DMS53 (cell line): ENCODE measurements around the gene ADAMTS14.

ENCODE experiments used
- DNase-seq: peaks from one replicate; lab custom pipeline; 2025; lab: John Stamatoyannopoulos, UW

ADAMTS14 gene

DNA sequence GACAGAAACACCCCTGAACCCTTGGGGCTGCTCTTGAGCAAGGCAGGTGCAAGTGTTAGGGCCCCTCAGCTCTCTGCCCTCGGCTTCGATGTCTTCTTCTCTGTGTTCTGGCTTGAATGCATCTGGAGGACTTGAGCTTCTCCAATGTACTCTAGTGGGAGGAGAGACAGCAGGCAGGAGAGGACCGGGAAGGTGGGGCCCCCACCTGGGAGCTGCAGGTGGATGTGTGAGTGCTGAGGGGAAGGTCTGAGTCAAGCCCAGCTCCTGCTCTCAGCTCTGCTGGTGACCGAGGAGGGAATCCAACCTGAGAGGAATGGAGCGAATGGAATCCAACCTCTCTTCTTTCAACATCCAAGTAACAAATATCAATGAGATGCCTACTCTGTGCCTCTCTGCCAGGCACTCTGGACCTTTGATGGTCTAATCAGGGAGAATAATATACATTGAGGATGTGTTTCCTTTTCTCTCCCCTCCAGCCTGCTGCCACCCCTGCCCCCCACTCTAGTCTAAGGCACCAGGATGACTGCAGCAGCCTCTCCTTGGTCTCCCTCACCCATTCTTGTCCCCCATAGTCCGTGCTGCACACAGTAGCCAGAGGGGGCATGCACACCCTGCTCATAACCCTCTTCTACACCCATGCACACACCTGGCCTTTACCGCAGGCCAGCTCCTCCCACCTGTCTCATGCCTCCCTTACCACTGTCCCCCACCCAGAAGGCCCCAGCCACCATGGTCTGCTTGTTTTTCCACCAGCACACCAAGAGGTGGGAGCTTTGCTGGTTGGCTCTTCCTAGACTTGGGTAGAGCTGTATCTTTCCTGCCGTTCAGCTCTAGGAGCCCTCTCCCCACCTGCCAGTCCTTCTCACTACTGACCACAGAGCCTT is 99.2 kb downstream of the ADAMTS14 start:
- no peak for DNase-seq

GRCh38 chr10:70772627-70773026 is 100.3 kb downstream of the ADAMTS14 start:
- no peak for DNase-seq

DNA sequence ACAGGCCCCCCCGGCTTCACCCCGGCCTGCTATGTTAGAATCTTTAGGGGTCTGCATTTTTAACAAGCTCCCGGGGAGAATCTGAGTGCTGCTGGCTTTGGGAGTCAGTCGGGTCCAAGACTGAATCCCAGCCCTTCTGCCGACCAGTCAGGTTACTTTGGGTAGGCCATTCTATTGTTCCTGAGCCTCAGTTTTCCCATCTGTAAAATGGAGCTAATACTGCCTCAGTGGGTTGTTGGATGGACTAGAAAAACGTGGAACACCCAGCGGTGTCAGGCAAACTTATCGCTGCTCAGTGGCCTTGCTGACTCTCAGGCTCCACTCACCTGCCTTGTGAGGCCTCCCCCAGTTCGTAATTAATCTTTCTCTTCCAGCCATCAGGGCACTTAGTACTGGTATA is 101.2 kb downstream of the ADAMTS14 start:
- no peak for DNase-seq

GRCh38 chr10:70773965-70774809 is 101.9 kb downstream of the ADAMTS14 start:
- DNase-seq, result no peak

GRCh38 chr10:70774810-70775678 is 102.7 kb downstream of the ADAMTS14 start:
- DNase-seq, result no peak

DNA sequence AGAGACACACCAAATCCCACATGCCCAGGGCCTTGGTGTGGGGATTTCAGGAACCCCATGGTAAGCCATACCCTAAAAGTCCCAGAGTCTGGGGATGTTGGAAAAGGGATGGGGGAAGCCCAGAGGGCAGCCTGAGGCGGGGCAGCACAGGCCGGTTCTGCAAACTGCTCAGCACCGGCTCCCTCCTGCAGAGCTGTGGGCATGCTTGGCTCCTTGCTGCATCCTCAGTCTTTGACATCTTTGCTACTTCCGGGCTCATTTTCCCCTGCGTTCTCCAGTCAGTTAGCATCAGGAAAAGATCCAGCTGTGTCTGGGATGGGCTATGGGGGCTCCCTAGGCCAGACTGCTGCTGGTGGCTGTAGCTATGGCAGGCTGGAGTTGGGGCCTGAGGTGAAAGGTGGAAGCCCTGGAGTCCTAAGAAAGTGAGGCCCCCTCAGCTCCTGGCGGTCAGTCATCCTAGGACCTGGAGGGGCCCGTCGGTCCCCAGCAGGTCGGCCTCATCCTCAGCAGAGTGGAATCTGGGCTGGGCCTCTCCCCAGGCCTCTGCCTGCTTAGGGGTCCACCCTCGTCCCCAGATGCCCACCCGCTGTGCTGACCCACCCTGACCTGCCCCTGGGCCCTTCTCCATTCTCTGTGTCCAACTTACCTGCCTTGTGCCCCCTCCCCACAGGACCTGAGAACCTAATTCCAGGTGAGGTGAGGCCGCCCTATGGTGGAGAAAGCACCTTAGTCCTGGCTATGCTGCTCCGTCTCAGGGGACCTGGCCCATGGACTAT is 103.6 kb downstream of the ADAMTS14 start:
- no peak for DNase-seq

DNA sequence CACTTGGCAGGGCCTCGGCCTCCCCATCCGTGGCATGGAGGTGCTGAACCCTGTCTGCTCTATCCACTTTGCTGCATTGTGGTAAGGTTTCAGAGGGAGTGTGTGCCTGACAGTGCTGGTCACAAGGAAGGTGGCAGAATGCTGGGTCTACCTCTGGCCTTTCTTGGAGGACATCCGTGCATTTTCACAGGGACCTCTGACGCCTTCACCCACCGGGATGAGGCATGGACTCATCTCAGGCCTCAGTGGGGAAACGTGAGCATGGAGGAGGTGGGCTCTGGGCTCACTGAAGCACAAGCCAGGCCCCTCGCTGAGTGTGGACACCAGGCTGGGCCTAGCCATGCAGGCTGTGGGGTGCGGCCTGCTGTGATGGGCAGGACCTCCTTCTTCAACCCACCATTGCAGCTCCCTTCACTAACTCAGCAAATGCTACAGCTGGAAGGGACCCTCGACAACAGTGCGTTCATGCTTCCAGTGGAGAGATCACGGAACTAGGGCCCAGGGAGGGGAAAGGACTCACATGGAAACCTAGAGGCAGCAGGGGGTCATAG is 104.2 kb downstream of the ADAMTS14 start:
- no peak for DNase-seq

GRCh38 chr10:70777063-70777875 is 105.0 kb downstream of the ADAMTS14 start:
- no peak for DNase-seq

- no peak for DNase-seq
These were observed 106.1 kb downstream of the ADAMTS14 start for GRCh38 chr10:70778267-70778924.

DNA sequence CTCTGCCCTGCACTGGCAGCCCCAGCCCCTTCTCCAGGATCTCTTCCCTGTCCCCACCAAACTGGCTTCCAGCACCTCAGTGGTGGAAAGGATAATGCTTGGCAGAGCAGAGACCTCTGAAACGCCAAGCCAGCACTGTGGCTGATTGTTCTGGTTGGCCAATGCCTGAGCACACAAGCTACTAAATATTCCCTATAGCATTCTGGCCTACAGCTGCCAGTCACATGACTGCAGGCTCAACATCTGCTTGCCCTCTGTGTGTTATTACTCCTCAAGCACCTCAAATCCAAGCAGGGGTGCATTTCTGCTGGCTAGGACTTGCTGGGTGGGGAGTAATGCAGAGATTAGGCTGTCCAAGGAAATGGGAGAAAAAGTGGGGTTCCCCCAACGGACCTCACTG is 106.8 kb downstream of the ADAMTS14 start:
- DNase-seq, result peak; percentile 12

- no peak for DNase-seq
These were observed 107.4 kb downstream of the ADAMTS14 start for GRCh38 chr10:70779511-70780369.

GRCh38 chr10:70780370-70780760 is 108.1 kb downstream of the ADAMTS14 start:
- no peak for DNase-seq

- no peak for DNase-seq
These were observed 108.5 kb downstream of the ADAMTS14 start for GRCh38 chr10:70780772-70781171.

- no peak for DNase-seq
These were observed 109.2 kb downstream of the ADAMTS14 start for GRCh38 chr10:70781461-70782051.

DNA sequence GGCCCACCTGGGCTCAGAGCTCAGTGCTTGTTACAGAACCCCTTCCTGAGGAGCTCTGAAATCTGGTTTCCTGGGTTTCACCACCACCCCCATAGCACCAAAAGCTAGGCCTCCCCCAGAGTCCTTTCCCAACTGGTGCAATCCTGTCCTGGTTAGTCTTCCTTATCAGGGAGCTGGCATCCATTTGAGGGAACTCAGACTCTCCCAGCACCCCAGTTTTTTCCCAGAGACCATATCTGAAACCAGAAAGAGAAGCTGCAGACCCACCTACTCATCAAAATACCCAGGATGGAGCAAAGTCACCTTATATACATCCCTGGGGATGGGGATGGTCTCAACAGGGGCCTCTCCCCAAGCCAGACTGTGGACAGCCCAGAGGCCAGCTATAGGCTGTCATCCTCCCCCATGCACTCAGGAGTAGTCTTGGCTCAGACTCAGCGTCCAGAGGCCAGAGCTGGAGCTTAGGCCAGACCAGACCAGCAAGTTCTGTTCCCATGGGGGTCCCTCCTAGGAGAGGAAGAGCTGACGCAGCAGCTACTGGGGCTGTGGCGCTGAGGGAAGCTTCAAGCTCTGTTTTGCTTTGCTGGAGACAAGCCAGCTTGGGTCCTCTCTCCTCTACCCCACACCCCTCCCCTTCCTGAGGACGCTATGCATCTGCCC is 109.9 kb downstream of the ADAMTS14 start:
- no peak for DNase-seq

DNA sequence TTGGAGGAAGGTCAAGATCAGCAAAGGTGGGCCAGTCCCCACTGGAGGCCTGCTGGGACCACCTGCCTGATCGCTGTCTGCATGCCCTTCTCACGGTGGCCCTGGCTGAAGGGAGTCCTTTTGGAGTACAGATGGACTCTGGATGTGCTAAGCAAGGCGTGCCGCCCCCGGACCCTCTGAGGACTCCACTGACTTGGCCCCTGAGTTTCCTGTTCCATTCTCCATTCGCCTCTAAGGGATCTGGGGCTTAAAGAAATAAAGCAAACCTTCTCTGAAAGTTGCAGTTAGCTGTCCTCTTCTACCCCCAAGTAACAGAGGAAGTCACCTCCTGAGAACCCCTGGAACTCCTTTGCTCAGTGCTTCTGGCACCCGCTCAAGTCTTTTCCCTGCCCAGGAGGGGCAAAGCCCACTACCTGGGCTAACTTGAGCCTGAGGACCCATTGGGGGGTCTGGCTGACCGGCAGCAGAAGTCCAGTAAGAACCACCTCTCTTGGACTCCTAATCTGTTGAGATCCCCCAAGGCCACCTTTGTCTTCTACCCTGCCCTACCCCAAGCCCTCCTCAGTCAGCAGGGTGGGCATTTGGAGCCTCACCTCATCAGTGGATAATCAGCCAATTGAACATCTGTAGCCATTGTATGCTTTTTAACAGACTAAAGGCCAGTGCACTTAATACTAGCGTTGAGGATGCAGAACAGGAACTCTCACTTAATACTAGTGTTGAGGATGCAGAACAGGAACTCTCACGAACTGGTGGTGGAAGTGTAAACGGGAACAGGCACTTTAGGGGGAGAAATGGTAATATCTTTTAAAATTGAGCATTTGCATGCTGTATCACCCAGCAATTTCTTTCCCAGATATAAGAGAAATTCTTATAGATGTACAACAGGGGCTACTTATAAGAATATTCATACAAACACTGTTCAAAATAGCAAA is 110.7 kb downstream of the ADAMTS14 start:
- no peak for DNase-seq

DNA sequence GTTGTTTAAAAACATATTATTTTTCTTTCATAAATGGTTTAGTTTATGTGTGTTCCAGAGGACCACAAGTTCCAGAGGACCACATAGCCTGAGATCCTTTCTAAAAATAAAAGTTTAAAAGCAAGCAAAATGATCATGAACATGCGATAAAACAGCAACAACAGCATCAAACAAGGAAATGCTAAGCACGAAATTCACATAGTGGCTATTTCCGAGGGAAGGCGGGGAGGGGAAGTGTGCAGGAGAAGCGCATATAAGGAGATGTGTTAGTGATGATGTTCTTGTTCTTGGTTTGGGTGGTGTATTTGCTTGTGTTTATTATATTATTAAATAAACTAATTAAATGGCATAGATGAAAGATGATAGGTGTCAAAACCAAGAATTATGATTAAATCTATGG is 111.7 kb downstream of the ADAMTS14 start:
- DNase-seq, result no peak
